ENCODE results near the gene IRF9.

IRF9 gene

DNA sequence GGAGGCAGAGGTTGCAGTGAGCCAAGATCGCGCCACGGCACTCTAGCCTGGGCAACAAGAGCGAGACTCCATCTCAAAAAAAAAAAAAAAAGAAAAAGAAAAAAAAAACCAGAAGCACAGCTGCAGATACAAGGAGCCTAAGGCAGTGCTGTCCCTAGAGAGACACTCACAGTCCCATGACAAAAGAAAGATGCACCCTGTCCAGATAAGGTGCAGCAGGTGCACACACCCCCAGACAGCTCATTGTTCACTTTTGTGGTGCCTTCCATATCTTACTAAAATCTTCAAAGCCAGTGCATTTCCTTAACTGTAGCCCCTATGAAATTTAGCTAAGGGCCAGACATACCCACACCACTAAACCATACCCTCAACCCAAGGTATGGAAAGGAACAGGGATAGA is 38.6 kb upstream of the IRF9 start:
- DNase-seq (ENCODE audit: low read depth in 1 of 2, low spot score in 1 of 2), result no peak
- TF ChIP-seq SPI1 (IDR thresholded peaks at IDR 0.05; ENCODE audit: borderline replicate concordance, low read depth), result no peak
- TF ChIP-seq, protein P1, sequence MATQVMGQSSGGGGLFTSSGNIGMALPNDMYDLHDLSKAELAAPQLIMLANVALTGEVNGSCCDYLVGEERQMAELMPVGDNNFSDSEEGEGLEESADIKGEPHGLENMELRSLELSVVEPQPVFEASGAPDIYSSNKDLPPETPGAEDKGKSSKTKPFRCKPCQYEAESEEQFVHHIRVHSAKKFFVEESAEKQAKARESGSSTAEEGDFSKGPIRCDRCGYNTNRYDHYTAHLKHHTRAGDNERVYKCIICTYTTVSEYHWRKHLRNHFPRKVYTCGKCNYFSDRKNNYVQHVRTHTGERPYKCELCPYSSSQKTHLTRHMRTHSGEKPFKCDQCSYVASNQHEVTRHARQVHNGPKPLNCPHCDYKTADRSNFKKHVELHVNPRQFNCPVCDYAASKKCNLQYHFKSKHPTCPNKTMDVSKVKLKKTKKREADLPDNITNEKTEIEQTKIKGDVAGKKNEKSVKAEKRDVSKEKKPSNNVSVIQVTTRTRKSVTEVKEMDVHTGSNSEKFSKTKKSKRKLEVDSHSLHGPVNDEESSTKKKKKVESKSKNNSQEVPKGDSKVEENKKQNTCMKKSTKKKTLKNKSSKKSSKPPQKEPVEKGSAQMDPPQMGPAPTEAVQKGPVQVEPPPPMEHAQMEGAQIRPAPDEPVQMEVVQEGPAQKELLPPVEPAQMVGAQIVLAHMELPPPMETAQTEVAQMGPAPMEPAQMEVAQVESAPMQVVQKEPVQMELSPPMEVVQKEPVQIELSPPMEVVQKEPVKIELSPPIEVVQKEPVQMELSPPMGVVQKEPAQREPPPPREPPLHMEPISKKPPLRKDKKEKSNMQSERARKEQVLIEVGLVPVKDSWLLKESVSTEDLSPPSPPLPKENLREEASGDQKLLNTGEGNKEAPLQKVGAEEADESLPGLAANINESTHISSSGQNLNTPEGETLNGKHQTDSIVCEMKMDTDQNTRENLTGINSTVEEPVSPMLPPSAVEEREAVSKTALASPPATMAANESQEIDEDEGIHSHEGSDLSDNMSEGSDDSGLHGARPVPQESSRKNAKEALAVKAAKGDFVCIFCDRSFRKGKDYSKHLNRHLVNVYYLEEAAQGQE (IDR thresholded peaks at IDR 0.05; ENCODE audit: insufficient replicate concordance, low read depth), result no peak
- TF ChIP-seq POLR2AphosphoS5 (IDR thresholded peaks at IDR 0.05; ENCODE audit: low read depth), result no peak
- no peak for TF ChIP-seq GABPA (IDR thresholded peaks at IDR 0.05; ENCODE audit: low read depth)
- TF ChIP-seq, protein P2, sequence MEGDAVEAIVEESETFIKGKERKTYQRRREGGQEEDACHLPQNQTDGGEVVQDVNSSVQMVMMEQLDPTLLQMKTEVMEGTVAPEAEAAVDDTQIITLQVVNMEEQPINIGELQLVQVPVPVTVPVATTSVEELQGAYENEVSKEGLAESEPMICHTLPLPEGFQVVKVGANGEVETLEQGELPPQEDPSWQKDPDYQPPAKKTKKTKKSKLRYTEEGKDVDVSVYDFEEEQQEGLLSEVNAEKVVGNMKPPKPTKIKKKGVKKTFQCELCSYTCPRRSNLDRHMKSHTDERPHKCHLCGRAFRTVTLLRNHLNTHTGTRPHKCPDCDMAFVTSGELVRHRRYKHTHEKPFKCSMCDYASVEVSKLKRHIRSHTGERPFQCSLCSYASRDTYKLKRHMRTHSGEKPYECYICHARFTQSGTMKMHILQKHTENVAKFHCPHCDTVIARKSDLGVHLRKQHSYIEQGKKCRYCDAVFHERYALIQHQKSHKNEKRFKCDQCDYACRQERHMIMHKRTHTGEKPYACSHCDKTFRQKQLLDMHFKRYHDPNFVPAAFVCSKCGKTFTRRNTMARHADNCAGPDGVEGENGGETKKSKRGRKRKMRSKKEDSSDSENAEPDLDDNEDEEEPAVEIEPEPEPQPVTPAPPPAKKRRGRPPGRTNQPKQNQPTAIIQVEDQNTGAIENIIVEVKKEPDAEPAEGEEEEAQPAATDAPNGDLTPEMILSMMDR (IDR thresholded peaks at IDR 0.05; ENCODE audit: insufficient read depth, low read length), result no peak
- Histone ChIP-seq H3K27me3 (ENCODE audit: insufficient read depth, poor library complexity, severe bottlenecking) (no peaks in the 10 kb centered on the region), H3K4me3 (replicated peaks; ENCODE audit: insufficient read depth, low read length) (no peak overlapping the region), H3K27ac (replicated peaks) (no peak overlapping the region)

DNA sequence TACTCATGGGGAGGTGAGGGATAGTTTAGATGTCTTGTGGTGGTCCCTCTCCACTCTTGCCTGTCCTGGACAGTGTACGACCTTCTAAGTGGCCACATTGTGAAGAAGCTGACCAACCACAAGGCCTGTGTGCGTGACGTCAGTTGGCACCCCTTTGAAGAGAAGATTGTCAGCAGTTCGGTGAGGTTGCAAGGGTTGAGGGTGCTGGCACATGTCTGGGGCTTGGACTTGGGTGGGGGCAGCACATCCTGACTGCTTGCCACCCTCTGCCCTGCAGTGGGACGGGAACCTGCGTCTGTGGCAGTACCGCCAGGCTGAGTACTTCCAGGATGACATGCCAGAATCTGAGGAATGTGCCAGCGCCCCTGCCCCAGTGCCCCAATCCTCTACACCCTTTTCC is 38.2 kb upstream of the IRF9 start:
- no peak for DNase-seq (ENCODE audit: low read depth in 1 of 2, low spot score in 1 of 2)
- Histone ChIP-seq H3K27ac (replicated peaks) (no peak overlapping the region), H3K27me3 (ENCODE audit: insufficient read depth, poor library complexity, severe bottlenecking) (no peaks in the 10 kb centered on the region), H3K4me3 (replicated peaks; ENCODE audit: insufficient read depth, low read length) (no peak overlapping the region)
- TF ChIP-seq SPI1 (IDR thresholded peaks at IDR 0.05; ENCODE audit: borderline replicate concordance, low read depth), result no peak
- TF ChIP-seq GABPA (IDR thresholded peaks at IDR 0.05; ENCODE audit: low read depth), result no peak
- TF ChIP-seq, protein P1 (IDR thresholded peaks at IDR 0.05; ENCODE audit: insufficient replicate concordance, low read depth), result no peak
- TF ChIP-seq POLR2AphosphoS5 (IDR thresholded peaks at IDR 0.05; ENCODE audit: low read depth), result 0 out of 2 replicates have a peak, but pooled peaks have one; percentile 16
- TF ChIP-seq, protein P2 (IDR thresholded peaks at IDR 0.05; ENCODE audit: insufficient read depth, low read length), result no peak

DNA sequence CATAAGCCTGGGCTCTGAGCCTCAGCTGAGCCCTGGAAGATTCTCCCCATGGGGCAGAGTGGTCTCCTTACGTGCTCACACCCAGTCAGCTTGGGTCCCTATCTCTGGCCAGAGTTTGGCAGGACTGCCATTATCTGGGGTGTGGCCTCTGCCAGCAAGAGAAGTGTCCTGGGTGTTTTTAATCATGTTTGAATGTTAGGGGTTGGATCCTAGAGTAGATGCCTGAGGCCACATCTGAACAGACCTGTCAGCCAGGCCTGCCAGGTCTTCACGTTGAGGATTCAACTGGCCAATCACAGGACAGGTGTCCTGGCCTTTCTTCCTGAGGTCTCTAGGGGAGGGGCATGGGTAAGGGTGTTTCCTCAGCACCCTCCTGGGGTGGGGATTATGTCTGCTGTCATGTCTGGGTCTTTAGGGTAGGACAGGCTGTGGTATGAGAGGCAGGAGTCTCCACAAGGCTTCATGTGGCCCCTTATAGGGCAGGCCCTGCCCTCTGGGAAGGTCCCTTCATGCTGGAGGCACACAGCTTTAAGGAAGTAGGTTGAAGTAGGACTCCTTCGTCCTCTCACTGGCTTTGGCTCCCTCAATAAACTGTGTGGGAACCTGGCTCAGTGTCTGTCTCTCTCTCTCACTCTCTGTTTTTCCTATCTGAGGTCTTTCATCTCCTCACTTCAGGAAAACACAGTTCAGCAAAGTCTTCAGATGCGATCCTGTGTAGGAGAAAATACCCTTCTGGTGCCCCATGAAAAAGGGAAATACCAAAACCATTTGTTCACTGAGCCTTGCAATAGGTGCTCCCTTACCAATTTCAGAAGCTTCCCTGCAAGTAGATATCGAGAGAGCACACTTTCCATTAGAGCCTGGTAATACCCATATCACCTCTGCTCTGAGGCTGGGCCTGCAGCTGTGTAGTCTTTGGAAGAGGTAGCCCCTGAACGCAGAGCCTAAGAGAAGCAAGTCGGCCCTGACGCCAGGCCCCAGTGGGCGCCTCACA is 37.3 kb upstream of the IRF9 start:
- peak overlapping the region; percentile 26; the same call in 1 of the 2 replicates for H3K27ac ChIP-seq (replicated peaks)
- no peaks in the 10 kb centered on the region for H3K27me3 ChIP-seq (ENCODE audit: insufficient read depth, poor library complexity, severe bottlenecking)
- peak in 1 of 2 experiments; percentile 3 for DNase-seq (ENCODE audit: low read depth in 1 of 2, low spot score in 1 of 2)
- TF ChIP-seq, protein P1 (IDR thresholded peaks at IDR 0.05; ENCODE audit: insufficient replicate concordance, low read depth), result no peak
- TF ChIP-seq GABPA (IDR thresholded peaks at IDR 0.05; ENCODE audit: low read depth) (no peak), SPI1 (IDR thresholded peaks at IDR 0.05; ENCODE audit: borderline replicate concordance, low read depth) (no peak), POLR2AphosphoS5 (IDR thresholded peaks at IDR 0.05; ENCODE audit: low read depth) (no peak)
- TF ChIP-seq, protein P2 (IDR thresholded peaks at IDR 0.05; ENCODE audit: insufficient read depth, low read length), result no peak
- H3K4me3 ChIP-seq (replicated peaks; ENCODE audit: insufficient read depth, low read length), result no peak overlapping the region

Measured in HL-60 (cell line).